GM10248 (cell line): ENCODE data around the gene AVPI1.

Experiments used
- CTCF ChIA-PET: fragments of 300-600 bp; sonication (Branson Sonifier 250); formaldehyde crosslinking; extraction: SDS; loops from one replicate; lab custom pipeline; 2021; ENCODE audit warnings: antibody characterized with exemption; lab: Yijun Ruan, JAX
- POLR2A ChIA-PET: fragments of 350-650 bp; sonication (Branson Sonifier 250); formaldehyde crosslinking; extraction: SDS; loops from one replicate; lab custom pipeline; 2020; ENCODE audit warnings: antibody characterized with exemption; lab: Yijun Ruan, JAX
- DNase-seq: peaks from one replicate; pipeline ENCODE4 v3.0.0; 2012; ENCODE audit errors: extremely low spot score
- TF ChIP-seq, protein P1 (sequence below): IDR thresholded peaks from 2 replicates; pipeline ENCODE4 v1.5.1; 2012; ENCODE audit warnings: mild to moderate bottlenecking, low read depth; ENCODE audit errors: extremely low read depth, missing control alignments, control extremely low read depth

The AVPI1 gene

DNA sequence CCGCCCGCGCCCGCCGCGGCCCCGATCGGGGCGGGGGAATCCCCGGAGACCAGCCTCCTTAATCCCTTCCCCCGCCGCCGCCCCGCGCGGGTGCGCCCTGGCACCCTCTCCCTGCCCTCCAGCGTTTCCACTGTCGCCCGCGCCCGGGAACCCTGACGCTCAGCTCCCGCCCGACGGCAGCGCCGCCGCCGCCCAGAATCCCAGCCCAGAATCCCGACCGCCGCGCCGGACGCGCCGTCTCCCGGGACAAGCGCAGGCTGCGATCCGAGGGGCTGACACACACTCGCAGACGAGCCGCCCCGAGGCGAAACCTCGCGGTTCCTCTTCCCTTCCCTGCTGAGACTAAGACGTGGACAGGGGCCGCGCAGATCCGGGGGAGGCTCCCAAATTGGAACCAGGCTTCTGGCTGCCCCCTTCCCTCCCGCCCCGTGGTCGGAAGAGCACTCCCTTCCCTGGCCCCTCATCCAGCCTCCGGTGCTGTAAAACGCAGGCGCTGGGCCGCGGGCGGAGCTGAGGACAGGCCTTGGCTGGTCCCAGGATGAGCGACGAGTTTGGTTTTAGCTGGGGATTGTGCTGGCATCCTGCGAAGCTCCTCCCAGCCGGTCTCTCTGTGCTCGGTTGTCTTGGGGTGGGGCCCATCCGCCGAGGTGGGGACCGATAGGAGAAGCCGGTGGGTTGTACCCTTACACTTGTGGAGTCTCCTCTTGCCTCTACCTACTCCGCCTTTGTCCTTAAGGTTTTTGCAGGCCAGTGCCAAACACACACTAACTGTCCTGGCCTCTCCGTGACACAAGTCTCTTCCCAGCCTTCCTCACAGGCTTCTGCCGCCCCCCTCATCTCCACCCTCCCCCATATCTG lies 27.6 kb upstream of the AVPI1 start:
- POLR2A ChIA-PET: interaction anchor here (0.5 kb wide), 1 partner anchor 295 kb away, joined by 6 read pairs; no protein-coding TSS in a partner anchor
- peak; percentile 61 for DNase-seq
- TF ChIP-seq, protein P1, sequence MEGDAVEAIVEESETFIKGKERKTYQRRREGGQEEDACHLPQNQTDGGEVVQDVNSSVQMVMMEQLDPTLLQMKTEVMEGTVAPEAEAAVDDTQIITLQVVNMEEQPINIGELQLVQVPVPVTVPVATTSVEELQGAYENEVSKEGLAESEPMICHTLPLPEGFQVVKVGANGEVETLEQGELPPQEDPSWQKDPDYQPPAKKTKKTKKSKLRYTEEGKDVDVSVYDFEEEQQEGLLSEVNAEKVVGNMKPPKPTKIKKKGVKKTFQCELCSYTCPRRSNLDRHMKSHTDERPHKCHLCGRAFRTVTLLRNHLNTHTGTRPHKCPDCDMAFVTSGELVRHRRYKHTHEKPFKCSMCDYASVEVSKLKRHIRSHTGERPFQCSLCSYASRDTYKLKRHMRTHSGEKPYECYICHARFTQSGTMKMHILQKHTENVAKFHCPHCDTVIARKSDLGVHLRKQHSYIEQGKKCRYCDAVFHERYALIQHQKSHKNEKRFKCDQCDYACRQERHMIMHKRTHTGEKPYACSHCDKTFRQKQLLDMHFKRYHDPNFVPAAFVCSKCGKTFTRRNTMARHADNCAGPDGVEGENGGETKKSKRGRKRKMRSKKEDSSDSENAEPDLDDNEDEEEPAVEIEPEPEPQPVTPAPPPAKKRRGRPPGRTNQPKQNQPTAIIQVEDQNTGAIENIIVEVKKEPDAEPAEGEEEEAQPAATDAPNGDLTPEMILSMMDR: no peak
- CTCF ChIA-PET: interaction anchor here (1.3 to 28.5 kb wide), 3 partner anchors 6 to 27 kb away, joined by 4 to 552 read pairs (median 552); partner anchors contain the start of genes AVPI1, MARVELD1 and ZFYVE27

DNA sequence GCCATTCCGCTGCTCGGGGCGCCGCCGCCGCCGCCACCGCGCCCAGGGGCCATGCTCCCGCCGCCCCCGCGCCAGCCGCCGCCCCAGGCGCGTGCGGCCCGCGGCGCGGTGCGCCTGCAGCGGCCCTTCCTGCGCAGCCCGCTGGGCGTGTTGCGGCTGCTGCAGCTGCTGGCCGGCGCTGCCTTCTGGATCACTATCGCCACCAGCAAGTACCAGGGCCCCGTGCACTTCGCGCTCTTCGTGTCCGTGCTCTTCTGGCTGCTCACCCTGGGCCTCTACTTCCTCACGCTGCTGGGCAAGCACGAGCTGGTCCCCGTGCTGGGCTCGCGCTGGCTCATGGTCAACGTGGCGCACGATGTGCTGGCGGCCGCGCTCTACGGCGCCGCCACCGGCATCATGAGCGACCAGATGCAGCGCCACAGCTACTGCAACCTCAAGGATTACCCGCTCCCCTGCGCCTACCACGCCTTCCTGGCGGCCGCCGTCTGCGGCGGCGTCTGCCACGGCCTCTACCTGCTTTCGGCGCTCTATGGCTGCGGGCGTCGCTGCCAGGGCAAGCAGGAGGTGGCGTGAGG lies 26.9 kb upstream of the AVPI1 start:
- peak; percentile 80 for DNase-seq
- TF ChIP-seq, protein P1: peak; percentile 28
- ChIA-PET CTCF (interaction anchor here (1.3 to 28.5 kb wide), 3 partner anchors 6 to 27 kb away, joined by 4 to 552 read pairs (median 552); partner anchors contain the start of genes AVPI1, MARVELD1 and ZFYVE27), POLR2A (no interaction called here)

DNA sequence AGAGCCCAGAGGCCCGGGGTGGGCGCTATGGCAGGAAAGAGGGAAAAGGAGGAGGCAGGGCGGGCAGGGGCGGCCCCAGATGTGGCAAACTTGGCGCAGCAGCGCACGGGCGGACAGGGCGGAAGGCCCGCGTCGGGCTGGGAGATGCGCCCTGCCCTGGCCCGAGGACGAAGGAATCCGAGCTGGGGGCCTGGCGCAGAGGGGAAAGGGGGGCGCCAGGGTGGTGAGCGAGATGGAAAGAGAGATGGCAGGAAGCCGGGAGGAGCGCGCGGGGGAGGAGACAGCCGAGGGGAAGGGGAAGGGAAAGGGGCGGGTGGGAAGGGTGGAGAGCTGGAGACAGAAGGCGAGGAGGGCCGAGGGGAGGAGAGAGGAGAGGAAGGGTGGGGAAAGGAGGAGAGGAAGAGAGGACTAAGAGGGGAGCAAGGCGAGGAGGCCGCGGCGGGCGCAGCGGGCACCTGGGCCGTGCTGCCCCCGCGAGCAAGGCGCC lies 26.3 kb upstream of the AVPI1 start, which contains the start of gene MARVELD1:
TSS of gene MARVELD1 (plus strand) at position 392 of the 487 bp plus-strand sequence. CDS start 147 bp downstream, outside the sequence.
- ChIA-PET CTCF (interaction anchor here (2.1 to 28.5 kb wide), 3 partner anchors 5 to 45 kb away, joined by 5 to 552 read pairs (median 552); partner anchors contain the start of genes MARVELD1 and ZFYVE27), POLR2A (no interaction called here)
- DNase-seq: peak; percentile 44
- TF ChIP-seq, protein P1: no peak

DNA sequence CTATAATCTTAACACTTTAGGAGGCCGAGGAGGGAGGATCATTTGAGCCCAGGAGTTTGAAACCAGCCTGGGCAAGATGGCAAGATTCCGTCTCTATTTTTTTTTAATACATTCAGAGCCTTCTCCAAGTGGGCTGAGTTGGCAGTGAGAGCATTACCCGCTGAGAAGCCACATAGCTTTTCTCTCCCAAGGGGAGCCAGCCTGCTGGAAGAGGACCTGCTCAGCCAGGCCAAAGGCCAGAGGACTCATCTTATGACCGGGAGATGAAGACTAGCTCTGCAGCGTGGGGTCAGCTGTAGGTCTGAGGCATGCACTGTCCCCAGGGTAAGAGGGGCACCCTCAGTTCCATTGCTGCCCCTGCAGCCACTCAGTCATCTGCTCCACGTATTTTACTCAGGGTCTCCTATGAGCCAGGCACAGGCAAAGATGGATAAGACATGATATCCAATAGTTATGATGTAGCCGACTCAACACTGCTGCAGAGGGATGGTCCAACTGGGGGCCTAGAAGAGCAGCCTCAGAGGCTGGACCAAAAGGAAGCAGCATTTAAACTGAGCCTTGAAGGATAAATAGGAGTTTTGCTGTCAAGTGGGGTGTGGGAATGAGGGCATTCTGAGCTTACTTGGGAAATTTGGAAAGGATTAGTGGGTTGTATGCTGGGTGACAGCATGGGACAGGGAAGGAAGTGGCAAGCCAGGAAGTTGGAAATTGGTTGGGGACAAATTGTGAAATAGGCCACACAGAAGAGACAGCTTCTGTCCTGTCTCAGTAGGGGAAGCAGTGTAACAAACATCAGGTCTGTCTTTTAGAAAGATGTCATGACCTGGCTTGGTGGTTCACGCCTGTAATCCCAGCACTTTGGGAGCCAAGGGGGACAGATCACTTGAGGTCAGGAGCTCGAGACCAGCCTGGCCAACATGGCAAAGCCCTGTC lies 24.9 kb upstream of the AVPI1 start:
- DNase-seq: no peak
- TF ChIP-seq, protein P1: no peak
- ChIA-PET POLR2A (no interaction called here), CTCF (interaction anchor here (1.4 to 28.5 kb wide), 6 partner anchors 4 to 43 kb away, joined by 4 to 552 read pairs (median 13); partner anchors contain the start of genes MARVELD1 and ZFYVE27)

DNA sequence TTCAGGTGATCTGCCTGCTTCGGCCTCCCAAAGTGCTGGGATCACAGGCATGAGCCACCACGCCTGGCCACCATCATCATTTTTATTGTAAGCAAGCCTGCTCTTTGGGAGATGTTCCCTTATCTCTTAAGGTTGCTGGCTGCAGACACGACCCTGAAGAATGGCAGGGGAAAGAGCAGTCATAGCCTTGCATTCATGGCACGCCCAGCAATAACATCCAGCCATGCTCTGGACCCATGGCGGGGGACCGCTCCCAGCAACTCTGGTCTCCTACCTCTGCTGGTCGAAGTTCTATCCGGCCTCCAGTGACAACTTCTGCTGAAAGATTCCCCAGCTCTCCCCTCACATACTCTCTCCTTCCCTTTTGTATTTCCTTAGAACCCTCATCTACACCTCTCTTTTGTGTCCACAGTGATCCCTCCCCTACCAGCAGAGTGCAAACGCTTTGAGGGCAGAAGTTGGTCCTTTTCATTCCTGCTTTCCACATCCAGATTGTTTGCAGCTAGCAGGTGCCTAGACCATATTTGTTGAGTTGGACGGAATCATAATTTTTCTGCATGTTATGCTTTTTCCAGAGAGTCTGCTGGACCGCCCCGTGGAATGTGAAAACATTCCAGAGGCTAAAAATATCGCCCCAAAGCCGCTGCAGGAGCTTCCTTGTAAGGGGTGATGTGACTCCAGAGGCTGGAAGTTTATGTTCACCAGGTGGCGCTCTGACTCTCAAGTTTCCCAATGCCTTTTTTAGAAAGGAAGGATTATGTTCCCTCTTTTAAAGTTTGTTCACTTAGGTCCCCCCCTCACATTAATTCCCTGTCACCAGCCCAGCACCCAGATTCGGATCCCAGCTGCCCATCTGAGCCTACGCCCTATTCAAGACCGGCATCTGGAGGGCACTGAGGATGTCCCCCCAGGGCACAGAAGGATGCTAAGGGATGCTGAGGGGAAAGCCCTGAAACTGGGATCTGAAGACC lies 22.2 kb upstream of the AVPI1 start:
- TF ChIP-seq, protein P1: peak; percentile 70
- DNase-seq: no peak

More for the DNA sequence above, 22.2 kb upstream of the AVPI1 start:
- CTCF ChIA-PET: interaction anchor here (0.8 to 28.5 kb wide), 11 partner anchors 1 to 57 kb away, joined by 3 to 552 read pairs (median 6); partner anchors contain the start of genes AVPI1, MARVELD1 and ZFYVE27
- POLR2A ChIA-PET: interaction anchor here (1.4 kb wide), 1 partner anchor 12 kb away, joined by 4 read pairs; no protein-coding TSS in a partner anchor
